SK-N-SH treated with all-trans-retinoic acid at 6 μM for 48 hours (cell line): ENCODE measurements around the gene PNMA1.

Experiments used
- ARNTL ChIP-seq: fragments of 450-650 bp; formaldehyde crosslinking; IDR thresholded peaks from 2 replicates; pipeline ENCODE4 v1.5.0; 2020; ENCODE audit warnings: low read depth, mild to moderate bottlenecking, moderate library complexity, borderline replicate concordance
- ESRRG ChIP-seq: fragments of 250-450 bp; sonication (Bioruptor Pico); IDR thresholded peaks from 2 replicates; pipeline ENCODE4 v1.6.1; 2021; ENCODE audit warnings: mild to moderate bottlenecking
- GLIS3 ChIP-seq: fragments of 250-450 bp; sonication (Bioruptor Pico); IDR thresholded peaks from 2 replicates; pipeline ENCODE4 v1.5.0; 2020; ENCODE audit warnings: mild to moderate bottlenecking, moderate library complexity
- ISL1 ChIP-seq: fragments of 250-450 bp; sonication (Bioruptor Pico); IDR thresholded peaks from 2 replicates; pipeline ENCODE4 v2.1.2; 2022; ENCODE audit warnings: mild to moderate bottlenecking, moderate library complexity
- PATZ1 ChIP-seq: fragments of 250-450 bp; sonication (Bioruptor Pico); IDR thresholded peaks from 2 replicates; pipeline ENCODE4 v1.8.0; 2020; ENCODE audit warnings: mild to moderate bottlenecking, moderate library complexity, borderline replicate concordance
- POU6F1 ChIP-seq: fragments of 250-450 bp; sonication (Bioruptor Pico); IDR thresholded peaks from 2 replicates; pipeline ENCODE4 v1.8.0; 2021; ENCODE audit warnings: low read depth, mild to moderate bottlenecking, moderate library complexity, borderline replicate concordance
- PPARA ChIP-seq: fragments of 250-450 bp; sonication (Bioruptor Pico); IDR thresholded peaks from 2 replicates; pipeline ENCODE4 v1.5.0; 2020; ENCODE audit warnings: mild to moderate bottlenecking, borderline replicate concordance
- RARB ChIP-seq: fragments of 250-450 bp; sonication (Bioruptor Pico); IDR thresholded peaks from 2 replicates; pipeline ENCODE4 v1.8.0; 2021; ENCODE audit warnings: mild to moderate bottlenecking, moderate library complexity
- TCF4 ChIP-seq: fragments of 250-450 bp; sonication (Bioruptor Pico); IDR thresholded peaks from 2 replicates; pipeline ENCODE4 v1.8.0; 2021; ENCODE audit warnings: mild to moderate bottlenecking, moderate library complexity, borderline replicate concordance
- TSHZ2 ChIP-seq: fragments of 250-450 bp; sonication (Bioruptor Pico); IDR thresholded peaks from 2 replicates; pipeline ENCODE4 v1.5.0; 2020; ENCODE audit warnings: mild to moderate bottlenecking, moderate library complexity
- ZFP3 ChIP-seq: fragments of 250-450 bp; sonication (Bioruptor Pico); IDR thresholded peaks from 2 replicates; pipeline ENCODE4 v1.5.0; 2020; ENCODE audit warnings: mild to moderate bottlenecking, moderate library complexity
- TF ChIP-seq, protein P1 (sequence below): fragments of 250-450 bp; sonication (Bioruptor Pico); IDR thresholded peaks from 2 replicates; pipeline ENCODE4 v1.5.1; 2020; ENCODE audit warnings: low read depth, mild to moderate bottlenecking, moderate library complexity

DNA sequence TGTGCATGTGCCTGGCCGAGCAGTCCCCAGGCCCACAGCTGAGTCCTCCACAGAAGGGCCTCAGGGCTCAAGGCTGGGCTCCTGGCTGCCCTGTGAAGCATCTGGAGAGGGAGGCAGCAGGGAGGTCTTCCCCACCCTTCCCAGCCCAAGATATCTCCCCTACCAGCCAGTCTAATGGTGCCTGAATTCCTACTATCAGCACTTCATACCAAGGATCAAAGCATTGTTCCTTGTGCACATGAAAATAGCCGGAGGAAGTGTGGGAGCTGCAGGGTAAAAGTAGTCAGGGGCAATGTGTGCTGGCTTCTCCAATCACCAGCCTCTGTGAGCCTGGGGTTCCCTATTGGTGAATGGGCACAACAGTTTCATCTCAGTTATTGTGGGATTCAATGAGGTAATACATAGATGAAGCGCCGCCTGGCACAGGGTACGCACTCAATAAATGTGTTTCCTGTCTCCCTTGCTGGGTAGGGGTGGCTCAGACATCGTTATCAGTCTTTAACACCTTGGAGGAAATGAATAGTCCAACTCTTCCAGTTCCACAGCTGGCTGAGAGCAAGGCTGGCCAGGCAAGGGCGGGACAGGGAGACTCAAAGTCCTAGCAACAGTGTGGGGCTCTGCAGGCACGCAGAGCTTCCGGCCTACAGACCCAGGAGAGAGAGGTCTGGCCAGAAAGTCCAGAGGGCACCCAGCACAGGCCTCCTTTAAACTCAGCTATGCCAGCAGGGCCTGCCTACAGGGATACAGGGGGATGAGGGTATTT lies 39.1 kb upstream of the PNMA1 start:
- TF ChIP-seq PATZ1 (CRISPR knock-in tag) (no peak), POU6F1 (CRISPR knock-in tag) (no peak), TCF4 (CRISPR knock-in tag) (no peak), ZFP3 (CRISPR knock-in tag) (no peak), ARNTL (CRISPR knock-in tag) (no peak), GLIS3 (no peak), TSHZ2 (no peak), PPARA (no peak), RARB (CRISPR knock-in tag) (no peak), ESRRG (CRISPR knock-in tag) (no peak), ISL1 (CRISPR knock-in tag) (no peak)
- TF ChIP-seq, protein P1, sequence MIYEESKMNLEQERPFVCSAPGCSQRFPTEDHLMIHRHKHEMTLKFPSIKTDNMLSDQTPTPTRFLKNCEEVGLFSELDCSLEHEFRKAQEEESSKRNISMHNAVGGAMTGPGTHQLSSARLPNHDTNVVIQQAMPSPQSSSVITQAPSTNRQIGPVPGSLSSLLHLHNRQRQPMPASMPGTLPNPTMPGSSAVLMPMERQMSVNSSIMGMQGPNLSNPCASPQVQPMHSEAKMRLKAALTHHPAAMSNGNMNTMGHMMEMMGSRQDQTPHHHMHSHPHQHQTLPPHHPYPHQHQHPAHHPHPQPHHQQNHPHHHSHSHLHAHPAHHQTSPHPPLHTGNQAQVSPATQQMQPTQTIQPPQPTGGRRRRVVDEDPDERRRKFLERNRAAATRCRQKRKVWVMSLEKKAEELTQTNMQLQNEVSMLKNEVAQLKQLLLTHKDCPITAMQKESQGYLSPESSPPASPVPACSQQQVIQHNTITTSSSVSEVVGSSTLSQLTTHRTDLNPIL: no peak
